Testis (tissue), 2 donors: ENCODE results near the gene LPCAT2.

Experiments used
- CTCF ChIP-seq, 3 experiments: fragments of 450-650 bp in 2 of 3; fragments of 200-600 bp in 1 of 3; sonication (generic) in 1 of 3; IDR thresholded peaks; one replicate each; pipeline ENCODE4 v1.5.1; 2016 to 2019; ENCODE audit warnings: antibody characterized with exemption in 3 of 3, mild to moderate bottlenecking in 2 of 3, moderate library complexity in 1 of 3
- POLR2A ChIP-seq: fragments of 450-650 bp; IDR thresholded peaks from one replicate; pipeline ENCODE4 v1.6.1; 2017; ENCODE audit warnings: antibody characterized with exemption, mild to moderate bottlenecking, moderate library complexity

- TF ChIP-seq CTCF (IDR thresholded peaks at IDR 0.05) (no peak), POLR2A (no peak)
Measured at GRCh38 chr16:55634193-55634592, 125.3 kb downstream of the LPCAT2 start.
